Panc1 (cell line): ENCODE data around the gene SIK2. TPM values are rescaled to one million over a fixed set of nuclear protein-coding genes. Genes with fewer than 3 reads are reported as not detected.

ENCODE experiments used
- ATAC-seq: fragments of 200-7000 bp; cut with Tn5 transposase; 2 replicates; pipeline ENCODE4 v1.9.1; 2020; ENCODE audit warnings: mild to moderate bottlenecking, moderate library complexity
- BruUV-seq: library from RNA; stranded (reverse); fragments of 400-500 nt; replicated peaks from 2 replicates; lab custom pipeline; 2021; lab: Mats Ljungman, UMichigan
- CTCF ChIA-PET: fragments of 300-600 bp; sonication (Branson Sonifier 250); formaldehyde crosslinking; loops from one replicate; lab custom pipeline; 2022; ENCODE audit warnings: antibody characterized with exemption; lab: Charles Lee
- POLR2A ChIA-PET: fragments of 300-600 bp; sonication (Branson Sonifier 250); formaldehyde crosslinking; loops from one replicate; lab custom pipeline; 2022; ENCODE audit warnings: antibody characterized with exemption; lab: Charles Lee
- DNase-seq: peaks from one replicate; pipeline ENCODE4 v3.0.0-alpha.2; 2010; ENCODE audit warnings: low read depth, low spot score
- H3K27ac ChIP-seq: 2 replicates; pipeline ENCODE4 v1.5.1; 2011; ENCODE audit warnings: mild to moderate bottlenecking, low read length, inconsistent platforms
- H3K27me3 ChIP-seq: fragments of 200-500 bp; sonication (Bioruptor generic); 2 replicates; pipeline ENCODE4 v1.6.0; 2014; ENCODE audit warnings: low read length, inconsistent platforms; ENCODE audit not compliant: control insufficient read depth, insufficient read depth
- H3K36me3 ChIP-seq: fragments of 200-500 bp; sonication (Bioruptor generic); 2 replicates; pipeline ENCODE4 v1.5.1; 2014; ENCODE audit warnings: inconsistent platforms, mild to moderate bottlenecking, low read length, moderate library complexity; ENCODE audit not compliant: control insufficient read depth, insufficient read depth
- H3K4me1 ChIP-seq: 2 replicates; pipeline ENCODE4 v1.5.1; 2011; ENCODE audit warnings: inconsistent platforms, mild to moderate bottlenecking, low read length, moderate library complexity; ENCODE audit not compliant: control insufficient read depth, insufficient read depth
- H3K4me3 ChIP-seq, 2 experiments: 2 replicates each; pipeline ENCODE4 v1.5.1; 2011 to 2012; ENCODE audit warnings: low read depth in 2 of 2, low read length in 2 of 2, mild to moderate bottlenecking in 2 of 2, inconsistent platforms in 1 of 2, moderate library complexity in 1 of 2
- H3K9me3 ChIP-seq: fragments of 200-500 bp; sonication (Bioruptor generic); 2 replicates; pipeline ENCODE4 v1.5.1; 2014; ENCODE audit warnings: low read depth, mild to moderate bottlenecking, inconsistent platforms, low read length, moderate library complexity; ENCODE audit not compliant: control insufficient read depth, insufficient read depth
- CTCF ChIP-seq: fragments of 450-650 bp; IDR thresholded peaks from 2 replicates; pipeline ENCODE4 v1.5.1; 2017; ENCODE audit warnings: mild to moderate bottlenecking
- POLR2AphosphoS5 ChIP-seq: IDR thresholded peaks from 2 replicates; pipeline ENCODE4 v1.6.1; 2012; ENCODE audit warnings: mild to moderate bottlenecking, low read depth, low read length, moderate library complexity
- REST ChIP-seq, 2 experiments: IDR thresholded peaks; 2 replicates each; pipeline ENCODE4 v1.6.1; 2011 to 2012; ENCODE audit warnings: low read depth in 2 of 2, control low read depth in 1 of 2, low read length in 1 of 2, mild to moderate bottlenecking in 1 of 2, moderate library complexity in 1 of 2; ENCODE audit not compliant: insufficient read depth in 1 of 2
- SIN3A ChIP-seq: IDR thresholded peaks from 2 replicates; pipeline ENCODE4 v1.6.1; 2012; ENCODE audit warnings: low read depth, mild to moderate bottlenecking, low read length, moderate library complexity, borderline replicate concordance; ENCODE audit not compliant: insufficient read depth
- TCF7L2 ChIP-seq: IDR thresholded peaks from 2 replicates; pipeline ENCODE4 v1.6.1; 2011; ENCODE audit warnings: mild to moderate bottlenecking, low read depth, low read length, inconsistent platforms
- in situ Hi-C: cut with HindIII; loops from 2 replicates; pipeline ENCODE4 v1.10.0; 2016; ENCODE audit warnings: low sequenced_read_pairs, low pct_unique_long_range_greater_than_20kb
- intact Hi-C: fragments of 100-400 bp; cut with micrococcal nuclease; formaldehyde crosslinking; loops from one replicate; pipeline ENCODE4 v1.10.0; 2022; ENCODE audit not compliant: unreplicated experiment
- total RNA-seq: library from RNA; stranded (reverse); gene quantifications from one replicate; pipeline ENCODE4 v1.2.1, GENCODE V29; 2021; ENCODE audit not compliant: unreplicated experiment

SIK2 gene
- total RNA-seq, 1 experiment from 2014 or later: 17.0 TPM

GRCh38 chr11:111570796-111571195 lies 31.5 kb upstream of the SIK2 start:
- no peaks in the 10 kb centered on the region for H3K36me3 ChIP-seq
- H3K4me1 ChIP-seq: 0 out of 2 replicates have a peak, but pooled peaks cover 4% of the 10 kb centered on the region
- no peak for TF ChIP-seq TCF7L2
- TF ChIP-seq SIN3A: no peak
- no peak for TF ChIP-seq POLR2AphosphoS5
- TF ChIP-seq CTCF: no peak
- TF ChIP-seq REST (IDR thresholded peaks at IDR 0.05; ENCODE audit: insufficient read depth in 1 of 2, low read depth in 2 of 2, low read length in 1 of 2): no peak
- no peak for DNase-seq
- ATAC-seq: no peak
- no peak overlapping the region for H3K4me3 ChIP-seq
- H3K27ac ChIP-seq: no peak overlapping the region
- CTCF ChIA-PET: no interaction called here
- H3K27me3 ChIP-seq: no peaks in the 10 kb centered on the region
- H3K9me3 ChIP-seq: no peaks in the 10 kb centered on the region
- in situ Hi-C loops (no loop called here), intact Hi-C loops (no loop called here)
- no TSS peak for BruUV-seq
- POLR2A ChIA-PET: no interaction called here

GRCh38 chr11:111571829-111572501 lies 30.3 kb upstream of the SIK2 start:
- H3K4me3 ChIP-seq: no peak overlapping the region
- no peaks in the 10 kb centered on the region for H3K27me3 ChIP-seq
- TF ChIP-seq SIN3A (no peak), REST (IDR thresholded peaks at IDR 0.05; ENCODE audit: insufficient read depth in 1 of 2, low read depth in 2 of 2, low read length in 1 of 2) (no peak), CTCF (no peak), POLR2AphosphoS5 (no peak), TCF7L2 (no peak)
- in situ Hi-C loops: no loop called here
- ATAC-seq: no peak
- H3K27ac ChIP-seq: no peak overlapping the region
- H3K9me3 ChIP-seq: no peaks in the 10 kb centered on the region
- intact Hi-C loops: no loop called here
- 0 out of 2 replicates have a peak, but pooled peaks cover 4% of the 10 kb centered on the region for H3K4me1 ChIP-seq
- ChIA-PET CTCF (interaction anchor here (0.6 kb wide), 1 partner anchor 19 kb away, joined by 4 read pairs; no protein-coding TSS in a partner anchor), POLR2A (interaction anchor here (0.6 kb wide), 1 partner anchor 280 kb away, joined by 3 read pairs; no protein-coding TSS in a partner anchor)
- H3K36me3 ChIP-seq: no peaks in the 10 kb centered on the region
- DNase-seq: no peak
- no TSS peak for BruUV-seq
